ENCODE results near the gene RBM18.

Gene RBM18

GRCh38 chr9:122264360-122265148 lies at the start of gene RBM18, which contains the start of gene MRRF:
TSS of gene RBM18 (minus strand) at chr9:122264840. CDS start at chr9:122261492, 3,348 bp downstream.
TSS of gene MRRF (plus strand) at chr9:122264882. CDS start at chr9:122270892, 6,010 bp downstream.
- H3K27ac ChIP-seq (ENCODE audit: low read depth, low read length), result peak within 1 kb of the TSS; percentile 95
- no peaks in the 10 kb centered on the region for H3K27me3 ChIP-seq (ENCODE audit: low read length)
- H4K20me1 ChIP-seq (ENCODE audit: low read depth, low read length), result no peaks in the 10 kb centered on the region
- peak within 1 kb of the TSS; percentile 97 for H3K4me3 ChIP-seq (ENCODE audit: insufficient read depth, low read length, poor library complexity, severe bottlenecking)
- H3K9ac ChIP-seq (ENCODE audit: low read length), result peak within 1 kb of the TSS; percentile 89
- peaks cover 27% of the 10 kb centered on the region for H3F3A ChIP-seq (ENCODE audit: insufficient read depth)
- H3K9me3 ChIP-seq (ENCODE audit: insufficient read depth, low read length), result no peaks in the 10 kb centered on the region
- H3K9me2 ChIP-seq (replicated peaks; ENCODE audit: insufficient read depth, low read length), result no peaks in the 10 kb centered on the region
- H2AFZ ChIP-seq (ENCODE audit: low read depth, low read length, severe bottlenecking), result peak within 1 kb of the TSS; percentile 74
- H3K36me3 ChIP-seq (ENCODE audit: low read length), result peaks cover 8% of the 10 kb centered on the region; the same call in 1 of the 2 replicates
- TF ChIP-seq, protein P1, sequence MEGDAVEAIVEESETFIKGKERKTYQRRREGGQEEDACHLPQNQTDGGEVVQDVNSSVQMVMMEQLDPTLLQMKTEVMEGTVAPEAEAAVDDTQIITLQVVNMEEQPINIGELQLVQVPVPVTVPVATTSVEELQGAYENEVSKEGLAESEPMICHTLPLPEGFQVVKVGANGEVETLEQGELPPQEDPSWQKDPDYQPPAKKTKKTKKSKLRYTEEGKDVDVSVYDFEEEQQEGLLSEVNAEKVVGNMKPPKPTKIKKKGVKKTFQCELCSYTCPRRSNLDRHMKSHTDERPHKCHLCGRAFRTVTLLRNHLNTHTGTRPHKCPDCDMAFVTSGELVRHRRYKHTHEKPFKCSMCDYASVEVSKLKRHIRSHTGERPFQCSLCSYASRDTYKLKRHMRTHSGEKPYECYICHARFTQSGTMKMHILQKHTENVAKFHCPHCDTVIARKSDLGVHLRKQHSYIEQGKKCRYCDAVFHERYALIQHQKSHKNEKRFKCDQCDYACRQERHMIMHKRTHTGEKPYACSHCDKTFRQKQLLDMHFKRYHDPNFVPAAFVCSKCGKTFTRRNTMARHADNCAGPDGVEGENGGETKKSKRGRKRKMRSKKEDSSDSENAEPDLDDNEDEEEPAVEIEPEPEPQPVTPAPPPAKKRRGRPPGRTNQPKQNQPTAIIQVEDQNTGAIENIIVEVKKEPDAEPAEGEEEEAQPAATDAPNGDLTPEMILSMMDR (IDR thresholded peaks at IDR 0.05; ENCODE audit: insufficient read depth, low read length, poor library complexity, severe bottlenecking), result no peak
- no peak for TF ChIP-seq EZH2phosphoT487 (conservative IDR thresholded peaks at IDR 0.05; ENCODE audit: low read length)
- peak within 1 kb of the TSS; percentile 91 for H3K4me2 ChIP-seq (ENCODE audit: low read depth, low read length, poor library complexity, severe bottlenecking)
- peaks cover 81% of the 10 kb centered on the region for H3K79me2 ChIP-seq (ENCODE audit: insufficient read depth, low read length)

GRCh38 chr9:122314165-122314564 lies 49.5 kb upstream of the RBM18 start:
- no peak overlapping the region for H3K9ac ChIP-seq (ENCODE audit: low read length)
- no peak overlapping the region for H3K4me3 ChIP-seq (ENCODE audit: insufficient read depth, low read length, poor library complexity, severe bottlenecking)
- no peaks in the 10 kb centered on the region for H3F3A ChIP-seq (ENCODE audit: insufficient read depth)
- H3K9me2 ChIP-seq (replicated peaks; ENCODE audit: insufficient read depth, low read length), result no peaks in the 10 kb centered on the region
- H3K27ac ChIP-seq (ENCODE audit: low read depth, low read length), result no peak overlapping the region
- no peaks in the 10 kb centered on the region for H3K9me3 ChIP-seq (ENCODE audit: insufficient read depth, low read length)
- no peaks in the 10 kb centered on the region for H4K20me1 ChIP-seq (ENCODE audit: low read depth, low read length)
- no peaks in the 10 kb centered on the region for H3K79me2 ChIP-seq (ENCODE audit: insufficient read depth, low read length)
- no peak for TF ChIP-seq EZH2phosphoT487 (conservative IDR thresholded peaks at IDR 0.05; ENCODE audit: low read length)
- TF ChIP-seq, protein P1 (IDR thresholded peaks at IDR 0.05; ENCODE audit: insufficient read depth, low read length, poor library complexity, severe bottlenecking), result no peak
- H2AFZ ChIP-seq (ENCODE audit: low read depth, low read length, severe bottlenecking), result no peak overlapping the region
- peaks cover 25% of the 10 kb centered on the region for H3K36me3 ChIP-seq (ENCODE audit: low read length)
- H3K4me2 ChIP-seq (ENCODE audit: low read depth, low read length, poor library complexity, severe bottlenecking), result no peak overlapping the region
- no peaks in the 10 kb centered on the region for H3K27me3 ChIP-seq (ENCODE audit: low read length)

DNA sequence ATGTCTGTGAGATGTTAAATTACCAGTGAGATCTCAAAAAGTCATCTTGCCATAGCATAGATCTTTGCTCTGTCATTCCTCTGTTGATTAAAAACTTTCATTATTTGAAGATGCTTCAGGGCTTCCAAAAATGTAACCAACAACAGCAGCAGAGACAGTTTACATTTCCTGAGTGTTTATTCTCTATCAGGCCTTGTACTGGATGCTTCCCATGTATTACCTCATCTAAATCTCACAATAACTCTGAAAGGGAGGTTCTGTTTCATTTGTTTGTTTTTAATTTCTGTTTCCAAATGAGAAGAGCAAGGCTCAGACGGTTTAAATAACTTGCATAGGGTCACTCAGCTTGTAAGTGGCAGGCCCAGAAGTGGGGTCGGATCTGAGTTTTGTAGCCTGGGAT lies 45.2 kb upstream of the RBM18 start:
- no peak overlapping the region for H3K27ac ChIP-seq (ENCODE audit: low read depth, low read length)
- H3F3A ChIP-seq (ENCODE audit: insufficient read depth), result no peaks in the 10 kb centered on the region
- H3K27me3 ChIP-seq (ENCODE audit: low read length), result no peaks in the 10 kb centered on the region
- H3K36me3 ChIP-seq (ENCODE audit: low read length), result peaks cover 25% of the 10 kb centered on the region
- H3K4me2 ChIP-seq (ENCODE audit: low read depth, low read length, poor library complexity, severe bottlenecking), result no peak overlapping the region
- no peaks in the 10 kb centered on the region for H3K9me2 ChIP-seq (replicated peaks; ENCODE audit: insufficient read depth, low read length)
- no peak overlapping the region for H2AFZ ChIP-seq (ENCODE audit: low read depth, low read length, severe bottlenecking)
- no peaks in the 10 kb centered on the region for H4K20me1 ChIP-seq (ENCODE audit: low read depth, low read length)
- H3K9me3 ChIP-seq (ENCODE audit: insufficient read depth, low read length), result no peaks in the 10 kb centered on the region
- H3K4me3 ChIP-seq (ENCODE audit: insufficient read depth, low read length, poor library complexity, severe bottlenecking), result no peak overlapping the region
- H3K79me2 ChIP-seq (ENCODE audit: insufficient read depth, low read length), result peaks cover under 1% of the 10 kb centered on the region; the same call in 1 of the 2 replicates
- TF ChIP-seq, protein P1 (IDR thresholded peaks at IDR 0.05; ENCODE audit: insufficient read depth, low read length, poor library complexity, severe bottlenecking), result no peak
- no peak for TF ChIP-seq EZH2phosphoT487 (conservative IDR thresholded peaks at IDR 0.05; ENCODE audit: low read length)
- no peak overlapping the region for H3K9ac ChIP-seq (ENCODE audit: low read length)

Data from SU-DHL-6 (cell line).